LNCaP clone FGC (cell line): ENCODE measurements around the gene FAM170B.
A peak's percentile ranks its signal among the peaks of the same experiment; 100 is the strongest.

Experiments
- DNase-seq: peaks from one replicate; pipeline ENCODE4 v3.0.0-alpha.2; 2011; ENCODE audit warnings: low read depth
- H3K4me3 ChIP-seq: 2 replicates; pipeline ENCODE4 v1.5.1; 2011; ENCODE audit warnings: mild to moderate bottlenecking, low read depth, low read length, control low read depth
- CTCF ChIP-seq: IDR thresholded peaks from 2 replicates; pipeline ENCODE4 v1.5.1; 2012; ENCODE audit warnings: mild to moderate bottlenecking; ENCODE audit not compliant: control insufficient read depth, insufficient read depth; ENCODE audit errors: extremely low read depth

The FAM170B gene

GRCh38 chr10:49168171-49168540, 34.3 kb upstream of the FAM170B start:
- TF ChIP-seq CTCF = no peak
- H3K4me3 ChIP-seq = no peak overlapping the region
- no peak for DNase-seq

- no peak for DNase-seq
- no peak overlapping the region for H3K4me3 ChIP-seq
- no peak for TF ChIP-seq CTCF
These were observed 33.8 kb upstream of the FAM170B start for GRCh38 chr10:49167425-49168170.

GRCh38 chr10:49166484-49167400, 32.9 kb upstream of the FAM170B start:
- no peak overlapping the region for H3K4me3 ChIP-seq
- no peak for DNase-seq
- TF ChIP-seq CTCF = no peak

GRCh38 chr10:49165821-49166483, 32.1 kb upstream of the FAM170B start:
- TF ChIP-seq CTCF = no peak
- H3K4me3 ChIP-seq = no peak overlapping the region
- DNase-seq = no peak

- no peak for DNase-seq
- no peak for TF ChIP-seq CTCF
- no peak overlapping the region for H3K4me3 ChIP-seq
These were observed 31.4 kb upstream of the FAM170B start for GRCh38 chr10:49165259-49165658.

- H3K4me3 ChIP-seq = no peak overlapping the region
- DNase-seq = peak; percentile 11
- TF ChIP-seq CTCF = peak; percentile 96
These were observed 30.9 kb upstream of the FAM170B start for GRCh38 chr10:49164559-49165188.
